H1 (cell line): Measurements from ENCODE around the gene TMC3.

Experiments
- CBX5 ChIP-seq: fragments of 300-800, 300-1000 bp; sonication (generic); IDR thresholded peaks from 2 replicates; pipeline ENCODE4 v1.7.1; 2016; ENCODE audit warnings: antibody characterized with exemption, low read length, low read depth
- CTCF ChIP-seq, 3 experiments: IDR thresholded peaks; 1 replicate in 2 of 3; 2 replicates in 1 of 3; pipeline versions ENCODE4 v1.5.1 to v1.6.1; 2011; ENCODE audit warnings: low read length in 3 of 3, mild to moderate bottlenecking in 3 of 3, inconsistent platforms in 2 of 3, low read depth in 1 of 3, moderate library complexity in 1 of 3; ENCODE audit not compliant: insufficient read depth in 1 of 3; ENCODE audit errors: control extremely low read depth in 1 of 3
- EZH2 ChIP-seq: fragments of 200-600 bp; sonication (generic); IDR thresholded peaks from 2 replicates; pipeline ENCODE4 v1.7.1; 2012; ENCODE audit warnings: low read depth, mild to moderate bottlenecking, moderate library complexity, low read length, inconsistent platforms; ENCODE audit not compliant: severe bottlenecking
- SIN3A ChIP-seq, 2 experiments: IDR thresholded peaks in 1 of 2; conservative IDR thresholded peaks in 1 of 2; 2 replicates each; pipeline ENCODE4 v1.6.1; 2011 to 2012; ENCODE audit warnings: low read length in 2 of 2, improper control_type of control experiment in 1 of 2, low read depth in 1 of 2, mild to moderate bottlenecking in 1 of 2
- YY1 ChIP-seq: IDR thresholded peaks from 2 replicates; pipeline ENCODE4 v1.6.1; 2011; ENCODE audit warnings: low read depth, mild to moderate bottlenecking, low read length

- TF ChIP-seq CTCF (IDR thresholded peaks at IDR 0.05; ENCODE audit: control extremely low read depth in 1 of 3, insufficient read depth in 1 of 3, low read depth in 1 of 3, low read length in 3 of 3) (no peak), EZH2 (no peak), CBX5 (no peak), SIN3A (conservative IDR thresholded peaks at IDR 0.05 in 1 of 2, IDR thresholded peaks at IDR 0.05 in 1 of 2; ENCODE audit: low read depth in 1 of 2, low read length in 2 of 2) (no peak), YY1 (no peak)
These were observed 84.1 kb downstream of the TMC3 start for GRCh38 chr15:81289910-81290309.
